WI38 (cell line): ENCODE measurements around the gene PIAS1.

ENCODE experiments used
- H3K4me3 ChIP-seq: 2 replicates; pipeline ENCODE4 v1.5.1; 2011; ENCODE audit warnings: low read depth, mild to moderate bottlenecking, control low read depth, low read length
- CTCF ChIP-seq: IDR thresholded peaks from 2 replicates; pipeline ENCODE4 v1.5.1; 2012; ENCODE audit warnings: low read depth, mild to moderate bottlenecking, control low read depth, low read length

PIAS1 gene

GRCh38 chr15:68082735-68083134, 28.6 kb downstream of the PIAS1 start:
- TF ChIP-seq CTCF: no peak
- H3K4me3 ChIP-seq: no peak overlapping the region

- no peak for TF ChIP-seq CTCF
Observed at GRCh38 chr15:68083463-68083862, 29.3 kb downstream of the PIAS1 start.

GRCh38 chr15:68085052-68085451, 30.9 kb downstream of the PIAS1 start:
- no peak overlapping the region for H3K4me3 ChIP-seq

More at GRCh38 chr15:68083463-68083862, 29.3 kb downstream of the PIAS1 start:
- H3K4me3 ChIP-seq: no peak overlapping the region

GRCh38 chr15:68091743-68092142, 37.6 kb downstream of the PIAS1 start:
- TF ChIP-seq CTCF: no peak

More at GRCh38 chr15:68085052-68085451, 30.9 kb downstream of the PIAS1 start:
- no peak for TF ChIP-seq CTCF

GRCh38 chr15:68096099-68096498, 42.0 kb downstream of the PIAS1 start:
- no peak overlapping the region for H3K4me3 ChIP-seq
- no peak for TF ChIP-seq CTCF

More at GRCh38 chr15:68091743-68092142, 37.6 kb downstream of the PIAS1 start:
- no peak overlapping the region for H3K4me3 ChIP-seq

GRCh38 chr15:68097029-68097428, 42.9 kb downstream of the PIAS1 start:
- H3K4me3 ChIP-seq: no peak overlapping the region
- TF ChIP-seq CTCF: no peak

- no peak for TF ChIP-seq CTCF
- no peak overlapping the region for H3K4me3 ChIP-seq
Observed at GRCh38 chr15:68098465-68098864, 44.4 kb downstream of the PIAS1 start.
